ENCODE results near the gene OIT3. TPM values are rescaled to one million over a fixed set of nuclear protein-coding genes. Genes with fewer than 3 reads are reported as not detected.

Gene OIT3
- total and polyA plus RNA-seq, 2 of the 8 experiments (the other 6 are each of a cell fraction or from before 2014, with no cell fraction given): not detected

DNA sequence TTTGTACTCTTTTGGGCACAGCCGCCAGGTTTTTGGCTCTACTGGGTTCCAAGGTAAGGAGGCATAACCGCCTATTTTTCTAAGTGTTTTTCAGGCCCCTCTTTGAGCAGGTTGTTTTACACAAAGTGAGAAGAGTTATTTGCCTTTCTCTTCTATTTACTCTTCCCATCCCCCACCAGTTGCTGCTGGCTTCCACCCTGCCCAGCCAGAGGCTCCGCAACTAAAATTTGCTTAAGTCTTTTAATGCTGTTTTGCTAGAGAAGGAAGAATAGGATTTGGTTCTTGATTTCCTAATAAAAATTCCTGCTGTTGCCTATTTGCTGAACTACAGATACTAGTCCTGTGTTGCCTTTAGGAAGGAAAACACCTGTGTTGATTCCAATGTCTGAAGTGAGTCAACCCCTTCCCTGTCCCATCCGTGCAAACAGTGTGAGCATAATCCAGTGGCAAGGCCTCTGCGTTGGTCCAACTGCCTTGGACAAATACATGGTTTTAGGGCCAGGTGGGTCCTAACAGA, 59.2 kb downstream of the OIT3 start:
- POLR2A ChIA-PET (ENCODE audit: partially characterized antibody): interaction anchor here (2.1 kb wide), 1 partner anchor 16 kb away, joined by 6 read pairs; no protein-coding TSS in a partner anchor
- no peaks in the 10 kb centered on the region for H4K20me1 ChIP-seq (replicated peaks in 1 of 2; ENCODE audit: control insufficient read depth in 1 of 2, insufficient read depth in 2 of 2, low read length in 2 of 2)
- no peaks in the 10 kb centered on the region for H3K79me1 ChIP-seq (ENCODE audit: low read depth, low read length)
- no peak overlapping the region for H3K4ac ChIP-seq (replicated peaks; ENCODE audit: insufficient read length, low read depth, low read length)
- no peak overlapping the region for H4K8ac ChIP-seq (ENCODE audit: extremely low read depth, insufficient read depth, low read length)
- no peak overlapping the region for H3K27ac ChIP-seq (ENCODE audit: low read depth, low read length)
- H3K36me3 ChIP-seq (ENCODE audit: control insufficient read depth in 2 of 4, insufficient read depth in 4 of 4, low read length in 3 of 4): no peaks in the 10 kb centered on the region
- H3K18ac ChIP-seq (ENCODE audit: extremely low read depth, low read length): peak overlapping the region; percentile 33; the same call in 1 of the 2 replicates
- H3K27me3 ChIP-seq (replicated peaks in 1 of 4; ENCODE audit: control insufficient read depth in 3 of 4, extremely low read depth in 1 of 4, insufficient read depth in 3 of 4, low read length in 3 of 4): no peaks in the 10 kb centered on the region
- no peak overlapping the region for H2BK5ac ChIP-seq (ENCODE audit: low read depth, low read length)
- H4K91ac ChIP-seq (replicated peaks; ENCODE audit: insufficient read length, low read length): no peak overlapping the region
- H3K23ac ChIP-seq (ENCODE audit: insufficient read length): no peak overlapping the region
- FAIRE-seq (no peak), DNase-seq (ENCODE audit: low read depth in 1 of 2, low spot score in 2 of 2) (no peak)
- no peak overlapping the region; a peak in 1 of 7 replicates for H3K9ac ChIP-seq (replicated peaks in 1 of 4; ENCODE audit: extremely low read depth in 1 of 4, low read depth in 3 of 4, low read length in 3 of 4)
- no peaks in the 10 kb centered on the region for H3K23me2 ChIP-seq (ENCODE audit: low read depth, low read length)
- H3K9me3 ChIP-seq (ENCODE audit: insufficient read depth in 2 of 2, low read depth in 1 of 2, low read length in 1 of 2): no peaks in the 10 kb centered on the region
- no peak overlapping the region for H4K5ac ChIP-seq (ENCODE audit: insufficient read length, low read depth, low read length)
- H3K4me2 ChIP-seq (ENCODE audit: insufficient read depth in 1 of 2, low read depth in 2 of 2, low read length in 2 of 2): peak overlapping the region; percentile 35 to 41; a peak in 3 of 4 replicates
- H2BK15ac ChIP-seq (ENCODE audit: low read length): no peak overlapping the region
- no peak overlapping the region for H2BK20ac ChIP-seq (ENCODE audit: low read length)
- H2AK5ac ChIP-seq (ENCODE audit: low read depth, low read length): no peak overlapping the region
- no peak overlapping the region for H3K14ac ChIP-seq (ENCODE audit: insufficient read length)
- no peak overlapping the region for H3K56ac ChIP-seq (replicated peaks; ENCODE audit: insufficient read length, low read depth, low read length)
- CTCF ChIA-PET (ENCODE audit: partially characterized antibody): interaction anchor here (1.7 kb wide), 1 partner anchor 143 kb away, joined by 4 read pairs; no protein-coding TSS in a partner anchor
- no peaks in the 10 kb centered on the region for H3K79me2 ChIP-seq (ENCODE audit: control insufficient read depth in 1 of 2, insufficient read depth in 2 of 2, low read length in 2 of 2)
- peaks cover 8 to 18% (median 11%) of the 10 kb centered on the region in 4 experiments; a peak in 5 of 7 replicates for H3K4me1 ChIP-seq (replicated peaks in 1 of 4; ENCODE audit: control insufficient read depth in 3 of 4, insufficient read depth in 4 of 4, low read length in 3 of 4)
- H2BK120ac ChIP-seq (replicated peaks; ENCODE audit: low read depth, low read length): no peak overlapping the region
- 48% methylated on average over 5 of the region's 5 CpGs; no CpG with 5 or more reads in 1 of the 2 experiments for WGBS, 2 experiments (ENCODE audit: extremely low coverage in 1 of 2, insufficient coverage in 1 of 2, insufficient read length in 1 of 2, insufficient replicate concordance in 2 of 2, low coverage in 1 of 2, low lambda C conversion rate in 2 of 2, missing lambda C conversion rate in 1 of 2)
- peak overlapping the region in 1 of 4 experiments; percentile 7; a peak in 2 of 8 replicates for H3K4me3 ChIP-seq (ENCODE audit: extremely low read depth in 1 of 4, insufficient read depth in 2 of 4, low read depth in 3 of 4, low read length in 4 of 4)
- no peak overlapping the region for H2BK12ac ChIP-seq (ENCODE audit: low read depth, low read length)
- H2AFZ ChIP-seq (ENCODE audit: low read length): peak overlapping the region; percentile 94
- TF ChIP-seq, protein P1, sequence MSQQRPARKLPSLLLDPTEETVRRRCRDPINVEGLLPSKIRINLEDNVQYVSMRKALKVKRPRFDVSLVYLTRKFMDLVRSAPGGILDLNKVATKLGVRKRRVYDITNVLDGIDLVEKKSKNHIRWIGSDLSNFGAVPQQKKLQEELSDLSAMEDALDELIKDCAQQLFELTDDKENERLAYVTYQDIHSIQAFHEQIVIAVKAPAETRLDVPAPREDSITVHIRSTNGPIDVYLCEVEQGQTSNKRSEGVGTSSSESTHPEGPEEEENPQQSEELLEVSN (IDR thresholded peaks at IDR 0.05): no peak
- TF ChIP-seq GABPA (IDR thresholded peaks at IDR 0.05; ENCODE audit: borderline replicate concordance, insufficient read depth, low read length) (no peak), NANOG (IDR thresholded peaks at IDR 0.05; ENCODE audit: insufficient read depth, low read depth, low read length, poor library complexity, severe bottlenecking) (no peak), BCL11A (IDR thresholded peaks at IDR 0.05; ENCODE audit: low read depth in 2 of 2, low read length in 2 of 2) (no peak), YY1 (IDR thresholded peaks at IDR 0.05; ENCODE audit: low read depth, low read length) (no peak)
- TF ChIP-seq, protein P2, sequence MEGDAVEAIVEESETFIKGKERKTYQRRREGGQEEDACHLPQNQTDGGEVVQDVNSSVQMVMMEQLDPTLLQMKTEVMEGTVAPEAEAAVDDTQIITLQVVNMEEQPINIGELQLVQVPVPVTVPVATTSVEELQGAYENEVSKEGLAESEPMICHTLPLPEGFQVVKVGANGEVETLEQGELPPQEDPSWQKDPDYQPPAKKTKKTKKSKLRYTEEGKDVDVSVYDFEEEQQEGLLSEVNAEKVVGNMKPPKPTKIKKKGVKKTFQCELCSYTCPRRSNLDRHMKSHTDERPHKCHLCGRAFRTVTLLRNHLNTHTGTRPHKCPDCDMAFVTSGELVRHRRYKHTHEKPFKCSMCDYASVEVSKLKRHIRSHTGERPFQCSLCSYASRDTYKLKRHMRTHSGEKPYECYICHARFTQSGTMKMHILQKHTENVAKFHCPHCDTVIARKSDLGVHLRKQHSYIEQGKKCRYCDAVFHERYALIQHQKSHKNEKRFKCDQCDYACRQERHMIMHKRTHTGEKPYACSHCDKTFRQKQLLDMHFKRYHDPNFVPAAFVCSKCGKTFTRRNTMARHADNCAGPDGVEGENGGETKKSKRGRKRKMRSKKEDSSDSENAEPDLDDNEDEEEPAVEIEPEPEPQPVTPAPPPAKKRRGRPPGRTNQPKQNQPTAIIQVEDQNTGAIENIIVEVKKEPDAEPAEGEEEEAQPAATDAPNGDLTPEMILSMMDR (IDR thresholded peaks at IDR 0.05; ENCODE audit: control extremely low read depth in 1 of 3, insufficient read depth in 1 of 3, low read depth in 1 of 3, low read length in 3 of 3): no peak
- TF ChIP-seq, protein P3, sequence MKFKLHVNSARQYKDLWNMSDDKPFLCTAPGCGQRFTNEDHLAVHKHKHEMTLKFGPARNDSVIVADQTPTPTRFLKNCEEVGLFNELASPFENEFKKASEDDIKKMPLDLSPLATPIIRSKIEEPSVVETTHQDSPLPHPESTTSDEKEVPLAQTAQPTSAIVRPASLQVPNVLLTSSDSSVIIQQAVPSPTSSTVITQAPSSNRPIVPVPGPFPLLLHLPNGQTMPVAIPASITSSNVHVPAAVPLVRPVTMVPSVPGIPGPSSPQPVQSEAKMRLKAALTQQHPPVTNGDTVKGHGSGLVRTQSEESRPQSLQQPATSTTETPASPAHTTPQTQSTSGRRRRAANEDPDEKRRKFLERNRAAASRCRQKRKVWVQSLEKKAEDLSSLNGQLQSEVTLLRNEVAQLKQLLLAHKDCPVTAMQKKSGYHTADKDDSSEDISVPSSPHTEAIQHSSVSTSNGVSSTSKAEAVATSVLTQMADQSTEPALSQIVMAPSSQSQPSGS (IDR thresholded peaks at IDR 0.05; ENCODE audit: low read length): no peak

Data from H1 (cell line).